Stomach smooth muscle (tissue), 2 donors: ENCODE data around the gene CYP1A2.
"Not testable (repeated sequence)": the region's sequence is repeated elsewhere in the genome, so short reads cannot be mapped to it uniquely, and the experiment has no call there.

Experiments
- H3K27ac ChIP-seq: one replicate; pipeline ENCODE4 v1.7.0; 2013; ENCODE audit warnings: mild to moderate bottlenecking, low read length, inconsistent platforms
- H3K27me3 ChIP-seq, 2 donors: one replicate each; pipeline ENCODE4 v1.7.0; 2013; ENCODE audit warnings: low read length in 2 of 2; ENCODE audit not compliant: insufficient read depth in 2 of 2, control insufficient read depth in 1 of 2
- H3K36me3 ChIP-seq, 2 donors: one replicate each; pipeline ENCODE4 v1.7.0; 2013; ENCODE audit warnings: low read length in 2 of 2; ENCODE audit not compliant: control insufficient read depth in 2 of 2, insufficient read depth in 2 of 2
- H3K4me1 ChIP-seq: one replicate; pipeline ENCODE4 v1.7.0; 2013; ENCODE audit warnings: low read length; ENCODE audit not compliant: control insufficient read depth, insufficient read depth
- H3K4me3 ChIP-seq, 2 donors: one replicate each; pipeline ENCODE4 v1.7.0; 2013; ENCODE audit warnings: low read length in 2 of 2
- H3K9ac ChIP-seq, 2 donors: one replicate each; pipeline ENCODE4 v1.7.0; 2013; ENCODE audit warnings: low read length in 2 of 2, mild to moderate bottlenecking in 1 of 2
- H3K9me3 ChIP-seq, 2 donors: one replicate each; pipeline ENCODE4 v1.7.0; 2013; ENCODE audit warnings: low read length in 2 of 2; ENCODE audit not compliant: control insufficient read depth in 2 of 2
- donor health status: healthy.
- donor health status: Pancreatic carcinoma.

CYP1A2 gene

GRCh38 chr15:74783808-74784175 lies 35.1 kb downstream of the CYP1A2 start:
- Histone ChIP-seq H3K4me3 (peak overlapping the region; percentile 89 to 94), H3K27me3 (no peaks in the 10 kb centered on the region), H3K9me3 (no peaks in the 10 kb centered on the region), H3K4me1 (peaks cover 64% of the 10 kb centered on the region), H3K36me3 (peaks cover 0 to 2% of the 10 kb centered on the region in 2 donors), H3K9ac (peak overlapping the region; percentile 78 to 85), H3K27ac (no peak overlapping the region)

- Histone ChIP-seq H3K4me3 (no peak overlapping the region), H3K4me1 (peaks cover 73% of the 10 kb centered on the region), H3K9ac (peak overlapping the region in 1 of 2 donors; percentile 27), H3K9me3 (no peaks in the 10 kb centered on the region), H3K27me3 (no peaks in the 10 kb centered on the region), H3K36me3 (peaks cover 0 to 2% of the 10 kb centered on the region in 2 donors), H3K27ac (no peak overlapping the region)
These were observed 36.0 kb downstream of the CYP1A2 start for GRCh38 chr15:74784426-74785193.

- Histone ChIP-seq H3K27me3 (no peaks in the 10 kb centered on the region), H3K4me3 (peak overlapping the region in 1 of 2 donors; percentile 15), H3K9me3 (no peaks in the 10 kb centered on the region), H3K27ac (no peak overlapping the region), H3K36me3 (peaks cover 0 to 2% of the 10 kb centered on the region in 2 donors), H3K9ac (no peak overlapping the region), H3K4me1 (peaks cover 81% of the 10 kb centered on the region)
These were observed 36.8 kb downstream of the CYP1A2 start for GRCh38 chr15:74785194-74786032.

GRCh38 chr15:74786081-74786480 lies 37.4 kb downstream of the CYP1A2 start:
- H3K9me3 ChIP-seq, H3K4me3 ChIP-seq, H3K27me3 ChIP-seq, H3K27ac ChIP-seq, H3K9ac ChIP-seq, H3K36me3 ChIP-seq: not testable (repeated sequence)
- H3K4me1 ChIP-seq: peaks cover 80% of the 10 kb centered on the region

GRCh38 chr15:74786551-74787165 lies 38.0 kb downstream of the CYP1A2 start:
- no peak overlapping the region for H3K4me3 ChIP-seq
- no peaks in the 10 kb centered on the region for H3K9me3 ChIP-seq
- no peak overlapping the region for H3K9ac ChIP-seq
- H3K4me1 ChIP-seq: peaks cover 75% of the 10 kb centered on the region
- peaks cover 0 to 2% of the 10 kb centered on the region in 2 donors for H3K36me3 ChIP-seq
- no peaks in the 10 kb centered on the region for H3K27me3 ChIP-seq
- no peak overlapping the region for H3K27ac ChIP-seq

- H3K4me1 ChIP-seq: peaks cover 74% of the 10 kb centered on the region
- peak overlapping the region in 1 of 2 donors; percentile 51 for H3K9ac ChIP-seq
- peak overlapping the region in 1 of 2 donors; percentile 12 for H3K4me3 ChIP-seq
- no peaks in the 10 kb centered on the region for H3K27me3 ChIP-seq
- H3K27ac ChIP-seq: peak overlapping the region; percentile 18
- no peaks in the 10 kb centered on the region for H3K9me3 ChIP-seq
- H3K36me3 ChIP-seq: peaks cover 0 to 2% of the 10 kb centered on the region in 2 donors
These were observed 38.8 kb downstream of the CYP1A2 start for GRCh38 chr15:74787251-74788041.

- peak overlapping the region in 1 of 2 donors; percentile 51 for H3K9ac ChIP-seq
These were observed 39.5 kb downstream of the CYP1A2 start for GRCh38 chr15:74788042-74788682.

GRCh38 chr15:74788683-74789151 lies 40.1 kb downstream of the CYP1A2 start:
- Histone ChIP-seq H3K36me3 (peaks cover 0 to 2% of the 10 kb centered on the region in 2 donors), H3K27me3 (no peaks in the 10 kb centered on the region), H3K9me3 (no peaks in the 10 kb centered on the region), H3K4me3 (peak overlapping the region in 1 of 2 donors; percentile 22), H3K9ac (peak overlapping the region in 1 of 2 donors; percentile 37), H3K4me1 (peaks cover 68% of the 10 kb centered on the region), H3K27ac (peak overlapping the region; percentile 18)

More at GRCh38 chr15:74788042-74788682, 39.5 kb downstream of the CYP1A2 start:
- Histone ChIP-seq H3K36me3 (peaks cover 0 to 2% of the 10 kb centered on the region in 2 donors), H3K4me3 (no peak overlapping the region), H3K9me3 (no peaks in the 10 kb centered on the region), H3K27me3 (no peaks in the 10 kb centered on the region), H3K27ac (peak overlapping the region; percentile 18), H3K4me1 (peaks cover 73% of the 10 kb centered on the region)

- Histone ChIP-seq H3K36me3 (peaks cover 0 to 2% of the 10 kb centered on the region in 2 donors), H3K9ac (peak overlapping the region; percentile 5 to 37), H3K9me3 (no peaks in the 10 kb centered on the region), H3K4me3 (peak overlapping the region in 1 of 2 donors; percentile 22), H3K27ac (peak overlapping the region; percentile 73), H3K4me1 (peaks cover 63% of the 10 kb centered on the region), H3K27me3 (no peaks in the 10 kb centered on the region)
These were observed 40.6 kb downstream of the CYP1A2 start for GRCh38 chr15:74789171-74789631.
